GM11168 (cell line): ENCODE results near the gene MARS2.
"Not testable (repeated sequence)": the region's sequence is repeated elsewhere in the genome, so short reads cannot be mapped to it uniquely, and the experiment has no call there.

ENCODE experiments used
- in situ Hi-C: fragments of 300-500 bp; cut with MboI; formaldehyde crosslinking; loops from one replicate; pipeline ENCODE4 v1.12.0; 2022; ENCODE audit warnings: low sequenced_read_pairs; ENCODE audit not compliant: unreplicated experiment

MARS2 gene

DNA sequence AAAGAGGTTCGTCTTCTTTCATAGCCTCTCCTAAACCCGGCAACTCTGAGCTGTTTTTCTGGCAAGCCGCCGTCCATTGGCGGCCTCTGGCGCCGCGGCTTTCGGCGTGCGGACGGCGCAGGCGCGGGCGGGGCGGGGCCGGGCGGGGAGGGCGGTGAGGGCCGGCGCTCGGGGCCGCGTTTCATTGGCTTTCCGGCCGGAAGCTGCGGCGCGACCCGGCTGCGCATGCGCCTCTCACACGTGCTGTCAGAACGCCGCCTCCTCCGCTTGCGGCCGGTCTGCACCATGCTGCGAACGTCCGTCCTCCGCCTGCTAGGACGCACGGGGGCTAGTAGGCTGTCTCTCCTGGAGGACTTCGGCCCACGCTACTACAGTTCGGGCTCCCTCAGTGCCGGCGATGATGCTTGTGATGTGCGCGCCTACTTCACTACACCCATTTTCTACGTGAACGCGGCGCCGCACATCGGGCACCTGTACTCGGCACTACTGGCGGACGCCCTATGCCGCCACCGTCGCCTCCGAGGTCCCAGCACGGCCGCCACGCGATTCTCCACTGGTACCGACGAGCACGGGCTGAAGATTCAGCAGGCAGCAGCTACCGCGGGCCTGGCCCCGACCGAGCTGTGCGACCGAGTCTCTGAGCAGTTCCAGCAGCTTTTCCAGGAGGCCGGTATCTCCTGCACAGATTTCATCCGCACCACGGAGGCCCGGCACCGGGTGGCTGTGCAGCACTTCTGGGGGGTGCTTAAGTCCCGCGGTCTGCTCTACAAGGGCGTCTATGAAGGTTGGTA lies at the start of gene MARS2:
Gene MARS2, plus strand, starts transcription at position 249 of the 791 bp plus-strand sequence. Its CDS starts 37 bp downstream, at position 286.
- in situ Hi-C loops: loop anchor here (5.0 kb wide), 1 partner anchor 72 kb away; no protein-coding TSS in a partner anchor

DNA sequence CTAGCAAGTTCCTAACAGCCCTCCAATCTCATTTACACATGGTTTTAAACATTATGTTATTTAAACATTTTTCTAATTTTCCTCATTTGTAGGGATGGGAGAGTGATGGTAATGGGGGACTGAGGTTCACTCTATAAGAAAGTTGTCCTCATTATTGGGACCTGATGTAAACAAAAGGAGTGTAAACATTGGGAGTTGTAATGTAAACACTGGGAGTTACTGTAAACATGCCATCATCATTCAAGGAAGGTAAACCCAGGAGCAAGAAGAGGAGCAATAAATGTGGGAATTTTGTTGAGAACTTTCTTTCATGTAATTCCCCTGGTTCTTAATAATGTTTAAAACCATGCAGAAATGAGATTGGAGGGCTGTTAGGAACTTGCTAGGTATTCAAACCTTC lies 47.6 kb upstream of the MARS2 start:
- in situ Hi-C loops: no loop called here

DNA sequence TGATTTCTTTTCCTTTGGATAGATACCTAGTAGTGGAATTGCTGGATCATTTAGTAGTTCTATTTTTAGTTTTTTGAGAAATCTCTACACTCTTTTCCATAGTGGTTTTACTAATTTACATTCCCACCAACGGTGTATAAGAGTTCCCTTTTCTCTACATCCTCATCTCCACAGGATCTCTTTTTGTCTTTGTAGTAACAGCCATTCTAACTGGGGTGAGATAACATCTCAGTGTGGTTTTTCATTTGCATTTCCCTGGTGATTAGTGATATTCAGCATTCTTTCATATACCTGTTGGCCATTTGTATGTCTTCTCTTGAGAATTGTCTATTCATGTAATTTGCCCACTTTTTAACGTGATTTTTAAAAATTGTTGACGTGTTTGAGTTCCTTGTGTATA lies 43.5 kb upstream of the MARS2 start:
- in situ Hi-C loops: no loop called here

DNA sequence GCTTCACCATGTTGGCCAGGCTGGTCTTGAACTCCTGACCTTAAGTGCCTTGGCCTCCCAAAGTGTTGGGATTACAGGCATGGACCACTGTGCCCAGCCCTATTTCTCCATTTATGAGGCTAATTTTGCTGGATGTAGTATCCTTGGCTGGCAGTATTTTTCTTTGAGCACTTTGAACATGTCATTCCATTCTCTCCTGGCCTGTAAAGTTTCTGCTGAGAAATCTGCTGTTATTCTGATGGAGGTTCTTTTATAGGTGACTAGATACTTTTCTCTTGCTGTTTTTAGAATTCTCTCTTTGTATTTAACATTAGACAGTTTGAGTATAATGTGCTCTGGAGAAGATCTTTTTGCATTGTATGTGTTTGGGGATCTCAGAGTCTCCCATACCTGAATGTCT lies 38.9 kb upstream of the MARS2 start:
- in situ Hi-C loops: no loop called here

DNA sequence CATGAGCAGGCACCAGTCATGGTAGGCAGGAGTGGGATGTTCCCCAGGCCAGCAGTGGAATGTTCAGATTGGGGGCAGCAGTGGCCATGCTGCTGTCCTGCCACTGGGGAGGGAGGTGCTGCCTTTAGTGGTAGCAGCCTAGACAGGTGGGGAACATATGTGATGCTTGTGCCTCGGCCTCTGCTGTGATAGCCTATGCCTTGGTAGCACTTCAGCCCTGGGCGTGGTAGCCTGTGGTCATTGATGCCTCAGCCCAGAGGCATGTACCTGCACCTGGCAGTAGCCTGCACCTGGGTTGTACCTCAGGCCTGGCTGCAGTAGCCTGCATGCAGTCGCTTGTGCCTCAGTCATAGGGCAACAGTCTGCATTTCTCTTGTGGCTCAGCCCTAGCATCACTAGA lies 36.9 kb upstream of the MARS2 start:
- in situ Hi-C loops: no loop called here

DNA sequence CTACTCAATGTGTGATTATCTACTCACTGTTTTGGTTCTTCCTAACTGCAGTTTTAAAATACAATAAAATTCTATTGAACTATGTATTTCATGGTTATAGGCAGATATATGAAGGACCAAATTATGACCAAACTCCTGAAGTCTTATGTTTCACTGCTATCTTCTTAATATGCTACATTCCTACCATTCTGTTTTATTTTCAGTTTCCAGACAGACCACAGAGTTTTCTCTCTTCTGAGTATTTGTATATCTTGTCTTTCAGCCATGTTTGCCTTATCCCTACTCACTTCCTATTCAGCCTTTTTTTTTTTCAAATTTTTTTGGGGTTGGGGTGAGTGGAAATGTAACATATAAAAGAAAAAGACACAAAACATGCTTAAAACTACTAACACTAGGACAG lies 36.1 kb upstream of the MARS2 start:
- in situ Hi-C loops: no loop called here

DNA sequence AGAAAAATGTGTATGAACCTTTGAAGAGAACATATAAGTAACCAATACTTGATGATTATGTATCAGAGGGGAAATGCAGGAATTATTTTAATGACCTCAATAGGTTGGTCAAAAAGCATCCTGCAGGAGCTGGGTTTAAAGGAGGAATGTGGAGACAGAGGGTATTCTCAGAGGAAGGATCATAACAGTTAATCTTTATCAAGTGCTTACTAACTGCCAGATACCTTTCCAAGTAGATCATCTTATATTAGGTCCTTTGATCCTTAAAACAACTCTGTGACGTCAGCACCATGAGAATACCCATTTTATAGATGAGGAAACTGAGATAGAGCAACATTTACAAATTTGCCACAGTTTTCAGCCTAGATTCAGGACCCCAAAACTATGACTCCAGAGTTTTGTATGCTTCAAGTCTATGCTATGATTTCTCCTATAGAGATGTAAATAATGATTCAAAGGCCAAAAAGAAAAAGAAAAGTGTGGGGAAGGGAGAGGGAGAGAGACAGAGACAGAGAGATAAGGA lies 32.7 kb upstream of the MARS2 start:
- in situ Hi-C loops: no loop called here

DNA sequence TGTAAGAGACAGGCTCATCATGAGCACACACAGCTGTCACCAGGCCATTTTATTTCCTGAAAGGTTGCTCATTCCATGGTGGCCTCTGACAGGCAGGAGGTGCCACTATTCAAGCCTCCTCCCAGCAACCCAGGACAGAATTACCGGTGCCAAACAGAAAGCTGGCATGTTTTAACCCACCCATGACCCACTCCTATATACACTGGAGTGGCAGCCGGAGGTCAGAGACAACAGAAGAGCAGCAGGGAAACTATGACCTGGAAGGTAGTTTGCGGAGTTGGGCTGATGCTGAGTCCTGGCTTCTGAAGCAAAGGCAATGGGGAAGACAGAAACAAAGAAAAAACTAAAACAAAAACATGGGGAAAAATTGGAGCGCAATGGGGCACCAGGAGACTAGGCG lies 32.1 kb upstream of the MARS2 start:
- in situ Hi-C loops: no loop called here

DNA sequence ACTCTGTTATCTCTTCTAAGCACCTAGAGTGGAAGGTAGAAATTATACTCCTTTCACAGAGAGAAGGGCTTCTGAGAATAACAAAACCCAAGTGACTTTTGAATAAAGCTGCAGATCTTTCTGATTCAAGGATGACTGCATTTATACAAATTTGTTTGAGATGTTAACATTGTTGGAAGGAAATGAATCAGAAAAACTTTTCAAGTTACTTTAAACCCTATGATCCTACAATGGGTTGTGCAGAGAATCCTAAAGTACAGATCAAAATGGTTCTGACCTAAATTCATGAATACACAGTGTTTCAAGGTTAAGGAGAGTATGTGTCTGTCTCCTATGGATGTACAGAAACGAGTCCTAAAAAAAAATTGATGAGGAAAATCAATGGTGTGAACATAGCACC lies 31.6 kb upstream of the MARS2 start:
- in situ Hi-C loops: no loop called here

DNA sequence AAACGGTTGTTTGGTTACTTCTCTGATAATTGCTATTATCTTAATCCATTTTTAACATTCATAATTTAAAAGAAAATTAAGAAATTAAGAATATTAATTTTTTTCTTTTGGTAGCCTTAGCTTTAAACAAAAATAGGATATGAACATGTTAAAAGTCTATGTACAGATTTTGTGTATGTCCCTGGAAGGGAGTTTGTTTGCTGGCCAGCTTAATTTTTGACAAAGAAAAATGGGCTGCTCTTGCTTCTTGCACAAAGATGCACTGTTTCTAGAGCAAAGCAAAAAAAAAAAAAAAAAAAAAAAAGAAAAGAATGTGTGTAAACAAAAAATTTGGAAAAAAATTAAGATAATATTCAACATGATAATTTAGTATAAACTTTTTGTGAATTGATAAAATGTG lies 31.1 kb upstream of the MARS2 start:
- in situ Hi-C loops: no loop called here

DNA sequence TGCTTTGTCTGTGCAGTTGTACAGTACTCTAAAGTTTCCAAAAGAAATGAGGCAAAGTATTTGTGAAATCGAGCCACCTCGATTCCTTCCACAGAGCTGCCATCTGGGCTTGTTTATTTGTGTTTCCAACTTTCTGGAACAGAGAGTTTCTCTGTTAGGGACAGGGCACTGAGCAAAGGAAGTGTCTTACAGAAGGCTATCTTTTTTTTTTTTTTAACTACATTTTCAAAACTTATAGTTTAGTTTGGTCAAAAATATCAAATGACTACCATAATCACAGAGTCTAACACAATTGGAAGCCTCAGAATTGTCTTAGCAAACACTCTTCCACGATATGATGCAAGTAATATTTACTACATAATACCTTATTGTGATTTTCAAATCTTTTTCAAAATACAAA lies 30.6 kb upstream of the MARS2 start:
- in situ Hi-C loops: no loop called here

DNA sequence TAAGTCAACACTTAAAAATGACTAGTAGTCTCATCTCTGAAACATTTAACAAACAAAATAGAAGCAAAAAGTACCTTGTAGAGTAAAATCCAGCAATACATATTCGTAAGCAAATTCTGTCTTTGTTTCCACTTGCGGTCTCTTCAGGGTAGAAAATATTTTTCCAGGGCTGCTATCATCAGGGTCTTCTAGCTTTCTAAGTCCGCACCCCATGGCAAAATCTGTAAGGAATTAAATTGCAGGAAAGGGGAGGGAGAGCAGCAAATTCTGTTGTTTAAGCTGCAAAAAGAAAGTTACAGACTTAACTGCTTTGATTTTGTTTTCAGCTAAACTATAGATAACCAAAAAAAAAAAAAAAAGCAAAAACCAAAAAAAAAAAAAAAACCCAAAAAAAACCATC lies 29.9 kb upstream of the MARS2 start, which contains the start of gene RFTN2:
Gene RFTN2, minus strand, starts transcription at position 342 of the 400 bp plus-strand sequence. Its CDS starts 129 bp downstream, at position 213.
- in situ Hi-C loops: no loop called here

DNA sequence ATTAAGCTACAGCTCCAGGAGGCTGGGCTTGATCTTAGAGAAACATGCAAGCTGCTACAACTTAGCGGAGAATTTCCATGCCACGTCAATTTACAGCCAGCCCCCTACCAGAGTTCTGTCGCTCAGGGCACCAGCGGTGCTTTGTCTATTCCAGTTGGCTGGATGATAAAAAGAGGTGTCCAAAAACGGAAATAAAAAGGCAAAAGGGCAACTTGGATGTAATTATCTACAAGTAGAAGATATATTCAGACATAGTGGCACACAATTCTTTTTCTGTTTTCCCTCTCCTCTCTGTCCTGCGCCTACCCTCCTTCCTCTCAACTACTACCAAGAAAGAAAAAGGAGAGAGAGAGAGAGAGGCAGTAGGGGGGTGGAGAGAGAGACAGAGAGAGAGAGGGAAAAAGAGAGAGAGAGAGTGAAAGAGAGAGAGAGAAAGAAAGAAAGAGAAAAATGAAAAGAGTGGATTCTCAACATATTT lies 29.4 kb upstream of the MARS2 start:
- in situ Hi-C loops: no loop called here

DNA sequence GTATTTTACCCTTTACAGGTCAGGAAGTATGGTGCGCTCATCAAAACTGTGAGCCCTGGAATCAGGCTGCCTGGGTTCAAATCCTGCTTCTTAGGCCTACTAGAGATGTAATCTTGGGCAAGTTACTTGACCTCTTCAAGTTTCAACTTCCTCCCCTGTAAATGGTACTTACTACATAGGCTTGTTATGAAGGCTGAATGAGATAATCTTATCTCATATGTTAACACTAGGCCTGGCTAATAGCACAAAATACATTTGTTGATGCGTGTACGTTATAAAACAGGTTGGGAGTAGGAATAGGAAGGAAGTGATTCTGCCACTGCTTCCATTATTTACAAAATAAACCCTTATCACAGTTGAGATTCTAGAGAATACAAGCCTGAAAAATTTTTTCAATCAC lies 28.1 kb upstream of the MARS2 start:
- in situ Hi-C loops: no loop called here

DNA sequence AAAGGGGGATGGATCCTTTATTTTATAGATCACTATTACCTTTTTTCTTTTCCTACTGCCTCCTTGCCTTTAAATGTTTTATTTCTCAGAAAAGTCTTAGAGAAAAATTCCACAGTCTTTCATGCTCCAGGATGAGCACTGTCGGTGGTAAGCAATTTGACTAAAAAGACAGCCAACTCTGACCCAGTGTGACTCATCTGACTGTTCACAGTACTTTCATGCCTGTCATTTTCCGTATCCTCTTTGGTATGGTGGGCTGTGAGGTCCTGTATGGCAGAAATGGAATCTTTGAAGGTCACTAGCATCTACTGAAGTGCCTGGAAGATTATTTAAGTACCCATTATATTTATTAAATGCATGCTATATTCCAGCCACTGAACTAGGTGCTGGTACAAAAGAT lies 27.7 kb upstream of the MARS2 start:
- in situ Hi-C loops: no loop called here

DNA sequence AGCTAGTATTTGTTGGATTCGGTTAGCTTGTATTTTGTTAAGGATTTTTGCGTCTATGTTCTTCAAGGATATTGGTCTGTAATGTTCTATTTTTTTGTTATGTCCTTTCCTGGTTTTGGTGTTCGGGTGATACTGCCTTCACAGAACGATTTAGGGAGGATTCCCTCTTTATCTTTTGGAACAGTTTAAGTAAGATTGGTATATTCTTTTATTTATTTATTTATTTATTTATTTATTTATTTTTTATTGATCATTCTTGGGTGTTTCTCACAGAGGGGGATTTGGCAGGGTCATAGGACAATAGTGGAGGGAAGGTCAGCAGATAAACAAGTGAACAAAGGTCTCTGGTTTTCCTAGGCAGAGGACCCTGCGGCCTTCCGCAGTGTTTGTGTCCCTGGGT lies 10.0 kb upstream of the MARS2 start:
- in situ Hi-C loops: not testable (repeated sequence)

DNA sequence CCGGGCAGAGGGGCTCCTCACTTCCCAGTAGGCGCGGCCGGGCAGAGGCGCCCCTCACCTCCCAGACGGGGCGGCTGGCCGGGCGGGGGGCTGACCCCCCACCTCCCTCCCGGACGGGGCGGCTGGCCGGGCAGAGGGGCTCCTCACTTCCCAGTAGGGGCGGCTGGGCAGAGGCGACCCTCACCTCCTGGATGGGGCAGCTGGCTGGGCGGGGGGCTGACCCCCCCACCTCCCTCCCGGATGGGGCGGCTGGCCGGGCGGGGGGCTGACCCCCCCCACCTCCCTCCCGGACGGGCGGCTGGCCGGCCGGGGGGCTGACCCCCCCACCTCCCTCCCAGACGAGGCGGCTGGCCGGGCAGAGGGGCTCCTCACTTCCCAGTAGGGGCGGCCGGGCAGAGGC lies 9.2 kb upstream of the MARS2 start:
- in situ Hi-C loops: not testable (repeated sequence)

DNA sequence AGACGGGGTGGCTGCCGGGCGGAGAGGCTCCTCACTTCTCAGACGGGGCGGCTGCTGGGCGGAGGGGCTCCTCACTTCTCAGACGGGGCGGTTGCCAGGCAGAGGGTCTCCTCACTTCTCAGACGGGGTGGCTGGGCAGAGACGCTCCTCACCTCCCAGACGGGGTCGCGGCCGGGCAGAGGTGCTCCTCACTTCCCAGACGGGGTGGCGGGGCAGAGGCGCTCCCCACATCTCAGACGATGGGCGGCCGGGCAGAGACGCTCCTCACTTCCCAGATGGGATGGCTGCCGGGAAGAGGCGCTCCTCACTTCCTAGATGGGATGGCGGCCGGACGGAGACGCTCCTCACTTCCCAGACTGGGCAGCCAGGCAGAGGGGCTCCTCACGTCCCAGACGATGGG lies 8.6 kb upstream of the MARS2 start:
- in situ Hi-C loops: not testable (repeated sequence)

DNA sequence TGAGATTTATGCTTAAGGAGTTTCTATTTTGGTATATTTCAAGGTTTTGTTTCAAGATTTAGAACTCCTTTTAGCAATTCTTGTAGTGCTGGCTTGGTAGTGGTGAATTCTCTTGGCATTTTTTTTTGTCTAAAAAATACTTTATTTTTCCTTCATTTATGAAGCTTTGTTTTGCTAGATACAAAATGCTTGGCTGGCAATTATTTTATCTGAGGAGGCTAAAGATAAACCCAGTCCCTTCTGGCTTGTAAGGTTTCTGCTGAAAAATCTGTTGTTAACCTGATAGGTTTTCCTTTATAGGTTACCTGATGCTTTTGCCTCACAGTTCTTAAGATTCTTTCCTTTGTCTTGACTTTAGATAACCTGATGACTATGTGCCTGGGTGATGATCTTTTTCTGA lies 5.4 kb upstream of the MARS2 start:
- in situ Hi-C loops: not testable (repeated sequence)

DNA sequence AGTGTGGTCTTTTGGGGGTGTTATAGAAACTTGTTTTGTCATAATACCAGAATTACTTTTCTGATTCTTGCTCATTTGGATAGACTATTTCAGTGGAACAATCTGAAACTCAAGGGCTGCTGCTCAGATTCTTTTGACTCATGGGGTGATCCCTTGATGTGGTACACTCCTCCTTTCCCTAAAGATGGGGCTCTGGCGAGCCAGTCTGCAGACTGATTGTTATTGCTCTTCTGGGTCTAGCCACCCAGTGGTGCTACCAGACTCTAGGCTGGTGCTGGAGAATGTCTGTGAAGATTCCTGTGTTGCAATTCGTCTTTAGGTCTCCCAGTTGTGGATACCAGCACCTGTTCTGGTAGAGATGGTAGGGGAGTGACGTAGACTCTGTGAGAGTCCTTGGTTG lies 4.2 kb upstream of the MARS2 start:
- in situ Hi-C loops: no loop called here

DNA sequence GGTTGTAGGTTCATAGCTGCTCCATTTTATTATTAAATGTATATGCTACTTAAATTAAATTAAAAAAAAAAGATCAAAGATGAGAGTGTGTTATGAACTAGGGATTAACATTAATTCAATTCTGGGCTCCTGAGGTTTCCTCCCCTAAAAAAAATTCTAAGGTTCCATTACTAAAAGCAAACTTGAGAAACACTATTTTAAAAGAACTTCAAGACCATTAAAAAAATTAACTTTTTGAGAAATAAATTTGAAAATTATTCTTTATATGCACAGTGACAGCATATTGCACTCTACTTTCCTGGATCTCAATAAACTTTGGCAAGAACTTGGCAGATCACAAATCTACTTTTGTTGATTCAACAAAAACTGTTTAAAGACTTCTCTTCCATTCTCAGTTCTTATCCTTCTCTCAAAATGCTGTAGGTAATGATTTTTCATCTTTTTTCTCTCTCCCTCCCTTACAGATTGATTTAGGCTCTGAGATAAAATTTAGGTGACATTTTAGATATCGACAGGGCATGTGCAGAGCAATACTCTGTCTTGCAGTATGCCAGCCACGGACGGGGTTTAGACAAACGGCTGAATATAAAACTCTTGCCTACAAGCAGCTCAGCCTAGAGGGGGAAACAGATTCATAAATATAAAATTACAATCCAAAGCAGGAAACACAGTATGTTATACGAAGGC lies 592 bp upstream of the MARS2 start:
- in situ Hi-C loops: loop anchor here (5.0 kb wide), 1 partner anchor 73 kb away; no protein-coding TSS in a partner anchor
